Right ventricle myocardium superior (tissue), 1 donor: Measurements from ENCODE around the gene DIP2B. TPM values are rescaled to one million over a fixed set of nuclear protein-coding genes. Genes with fewer than 3 reads are reported as not detected.

Experiments used
- ATAC-seq: fragments of 200-7000 bp; cut with Tn5 transposase; one replicate; pipeline ENCODE4 v1.9.1; 2020; ENCODE audit warnings: mild to moderate bottlenecking; ENCODE audit not compliant: poor library complexity
- DNase-seq: peaks from one replicate; pipeline ENCODE4 v3.0.0-alpha.2; 2020
- intact Hi-C: fragments of 100-400 bp; cut with DNase I; formaldehyde crosslinking; loops from one replicate; pipeline ENCODE4 v1.11.2; 2022
- total RNA-seq: library from RNA; stranded (reverse); fragmentation: NEBNext Ultra II Directional; extraction: Animal tissue kit (Norgen Biotek cat#: 25700); gene quantifications from one replicate; pipeline ENCODE4 v1.2.1, GENCODE V29; 2021
- donor health status: DM: no; HTN: yes; CAD: no; lungs with severe emphysema.

Gene DIP2B
- total RNA-seq, 1 donor from 2014 or later: 10.1 TPM

GRCh38 chr12:50642035-50642451 lies 137.3 kb downstream of the DIP2B start:
- ATAC-seq (no peak), DNase-seq (no peak)
- intact Hi-C loops: loop anchor here (10.0 kb wide), 1 partner anchor 83 kb away; no protein-coding TSS in a partner anchor

GRCh38 chr12:50642761-50643160 lies 138.0 kb downstream of the DIP2B start:
- ATAC-seq (no peak), DNase-seq (no peak)
- intact Hi-C loops: loop anchor here (10.0 kb wide), 1 partner anchor 82 kb away; no protein-coding TSS in a partner anchor

- intact Hi-C loops: loop anchor here (10.0 kb wide), 1 partner anchor 78 kb away; no protein-coding TSS in a partner anchor
- ATAC-seq (no peak), DNase-seq (no peak)
These were observed 142.2 kb downstream of the DIP2B start for GRCh38 chr12:50647031-50647430.

- DNase-seq: no peak
- ATAC-seq: no peak
- intact Hi-C loops: loop anchor here (10.0 kb wide), 1 partner anchor 77 kb away; no protein-coding TSS in a partner anchor
These were observed 142.7 kb downstream of the DIP2B start for GRCh38 chr12:50647479-50647878.

- intact Hi-C loops: no loop called here
- DNase-seq: no peak
- ATAC-seq: no peak
These were observed 145.5 kb downstream of the DIP2B start for GRCh38 chr12:50650285-50650684.

- ATAC-seq (no peak), DNase-seq (no peak)
- intact Hi-C loops: no loop called here
These were observed 150.7 kb downstream of the DIP2B start for GRCh38 chr12:50655374-50655921.

GRCh38 chr12:50659260-50659659 lies 154.5 kb downstream of the DIP2B start:
- no peak for DNase-seq
- intact Hi-C loops: no loop called here
- no peak for ATAC-seq

- ATAC-seq (no peak), DNase-seq (no peak)
- intact Hi-C loops: no loop called here
These were observed 155.1 kb downstream of the DIP2B start for GRCh38 chr12:50659690-50660424.

- DNase-seq (no peak), ATAC-seq (no peak)
- intact Hi-C loops: no loop called here
These were observed 155.6 kb downstream of the DIP2B start for GRCh38 chr12:50660425-50660822.

- no peak for ATAC-seq
- intact Hi-C loops: no loop called here
- DNase-seq: no peak
These were observed 156.7 kb downstream of the DIP2B start for GRCh38 chr12:50661300-50662115.

GRCh38 chr12:50662116-50662510 lies 157.3 kb downstream of the DIP2B start:
- no peak for DNase-seq
- intact Hi-C loops: no loop called here
- no peak for ATAC-seq

- no peak for ATAC-seq
- intact Hi-C loops: no loop called here
- no peak for DNase-seq
These were observed 160.4 kb downstream of the DIP2B start for GRCh38 chr12:50665170-50665569.

GRCh38 chr12:50665609-50666008 lies 160.8 kb downstream of the DIP2B start:
- ATAC-seq: no peak
- intact Hi-C loops: no loop called here
- no peak for DNase-seq

- intact Hi-C loops: no loop called here
- DNase-seq: no peak
- no peak for ATAC-seq
These were observed 161.2 kb downstream of the DIP2B start for GRCh38 chr12:50666023-50666422.

GRCh38 chr12:50672158-50672557 lies 167.4 kb downstream of the DIP2B start:
- DNase-seq (no peak), ATAC-seq (no peak)

GRCh38 chr12:50676756-50677155 lies 172.0 kb downstream of the DIP2B start:
- DNase-seq: no peak
- intact Hi-C loops: no loop called here
- no peak for ATAC-seq

More at GRCh38 chr12:50672158-50672557, 167.4 kb downstream of the DIP2B start:
- intact Hi-C loops: no loop called here

GRCh38 chr12:50677858-50678257 lies 173.1 kb downstream of the DIP2B start:
- DNase-seq (no peak), ATAC-seq (peak; percentile 31)
- intact Hi-C loops: no loop called here

- ATAC-seq (no peak), DNase-seq (no peak)
These were observed 174.0 kb downstream of the DIP2B start for GRCh38 chr12:50678650-50679365.

GRCh38 chr12:50679612-50680011 lies 174.8 kb downstream of the DIP2B start:
- ATAC-seq (no peak), DNase-seq (no peak)
- intact Hi-C loops: no loop called here

More at GRCh38 chr12:50678650-50679365, 174.0 kb downstream of the DIP2B start:
- intact Hi-C loops: no loop called here
